Hematopoietic multipotent progenitor cell (in vitro differentiated cells): Measurements from ENCODE around the gene PALMD. TPM values are rescaled to one million over a fixed set of nuclear protein-coding genes. Genes with fewer than 3 reads are reported as not detected.

Experiments
- DNase-seq, 3 donors: peaks; one replicate each; pipeline ENCODE4 v3.0.0-alpha.2; 2011 to 2015; ENCODE audit warnings: low read depth in 2 of 3, low spot score in 2 of 3
- total RNA-seq: library from RNA; depleted of rRNA; stranded (reverse); fragments of >200 nt; gene quantifications from one replicate; pipeline ENCODE4 v1.2.3, GENCODE V29; 2012

The PALMD gene
- total RNA-seq, 1 donor: under 0.01 TPM

DNA sequence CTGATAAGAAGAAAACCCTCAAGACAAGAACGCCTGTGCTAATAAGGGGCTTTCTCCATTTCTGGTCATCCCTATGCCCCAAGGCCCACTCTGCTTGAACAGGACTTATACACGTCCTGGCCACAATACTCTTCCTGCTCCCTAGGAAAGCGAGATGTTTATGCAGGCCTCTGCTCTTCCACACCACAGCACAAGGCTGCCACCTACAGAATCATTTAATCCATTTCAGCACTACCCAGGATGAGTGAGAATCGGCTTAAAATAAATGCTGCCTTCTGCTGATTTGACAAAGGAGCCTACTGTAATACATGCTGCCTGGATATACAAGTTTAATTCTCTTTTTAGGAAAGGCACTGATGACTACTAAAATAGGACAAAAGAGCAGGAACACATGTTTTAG lies 91.1 kb downstream of the PALMD start:
- DNase-seq: peak in 2 of 3 donors; percentile 11 to 68

DNA sequence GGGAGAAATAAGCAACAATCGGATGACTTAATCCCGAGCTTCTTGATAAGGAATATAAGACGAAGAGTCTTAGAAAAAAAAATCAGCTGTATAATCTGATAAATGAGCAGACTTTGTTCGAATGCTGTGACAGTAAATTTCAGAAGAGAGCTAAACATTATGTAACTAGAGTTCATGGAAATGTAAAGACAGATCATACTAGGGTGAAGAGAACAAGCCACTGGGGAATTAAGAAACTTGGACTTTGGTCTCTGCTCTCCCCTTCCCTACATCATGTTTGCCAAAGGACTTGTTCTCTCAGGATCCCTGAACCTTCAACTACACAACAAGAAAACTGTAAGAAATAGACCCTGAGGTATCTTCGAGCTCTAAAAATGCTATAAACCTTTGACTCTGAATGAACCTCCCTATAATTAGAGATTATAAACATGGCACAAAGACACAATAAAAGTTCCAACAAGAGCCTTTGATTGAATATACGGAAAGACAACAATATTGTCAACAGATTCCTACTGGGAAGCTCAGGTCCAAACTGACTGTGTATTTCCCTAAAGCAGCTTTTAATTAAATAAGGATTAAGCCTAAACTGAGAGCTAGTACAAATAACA lies 93.0 kb downstream of the PALMD start:
- no peak for DNase-seq

DNA sequence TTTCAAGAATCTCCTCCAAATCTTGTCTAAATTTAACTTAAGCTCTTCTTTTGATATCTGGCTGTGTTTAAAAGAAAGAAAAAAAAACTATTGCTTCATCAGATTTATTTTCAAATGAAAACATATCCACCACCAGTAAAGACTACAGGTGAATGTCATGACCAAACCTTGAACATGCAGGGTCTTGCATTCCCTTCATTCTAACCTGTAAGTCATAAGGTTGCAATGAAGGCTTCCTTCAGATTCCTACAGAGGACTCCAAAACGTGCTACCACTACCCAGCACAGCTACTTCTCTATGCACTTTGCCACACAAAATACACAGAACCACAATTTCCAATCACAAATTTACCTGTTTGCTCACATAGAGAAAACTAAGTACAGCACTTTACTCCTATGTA lies 94.2 kb downstream of the PALMD start:
- DNase-seq: no peak

Other genes with a start within 250 kb of the PALMD start
- gene FRRS1, start 120.5 kb downstream of the PALMD start, total RNA-seq: 4.3 TPM
- gene AGL, start 204.2 kb downstream of the PALMD start, total RNA-seq: 5.7 TPM